Neutrophil (primary cell): ENCODE data around the gene OBSL1.

Source experiments
- H3K27ac ChIP-seq: fragments of 200-600 bp; sonication (generic); 2 replicates; pipeline ENCODE4 v1.5.1; 2016; ENCODE audit warnings: mild to moderate bottlenecking, moderate library complexity
- H3K27me3 ChIP-seq: fragments of 200-600 bp; sonication (generic); 2 replicates; pipeline ENCODE4 v1.6.0; 2016; ENCODE audit warnings: mild to moderate bottlenecking
- H3K36me3 ChIP-seq: fragments of 200-600 bp; sonication (generic); 2 replicates; pipeline ENCODE4 v1.5.1; 2017
- H3K4me1 ChIP-seq, 2 experiments: fragments of 200-600 bp in 1 of 2; sonication (generic) in 1 of 2; 1 replicate in 1 of 2; 2 replicates in 1 of 2; pipeline versions ENCODE4 v1.5.1 to v1.6.1; 2013 to 2016; ENCODE audit warnings: low read depth in 1 of 2, low read length in 1 of 2, mild to moderate bottlenecking in 1 of 2, moderate library complexity in 1 of 2; ENCODE audit not compliant: control insufficient read depth in 1 of 2, insufficient read depth in 1 of 2
- H3K4me3 ChIP-seq, 2 experiments: fragments of 200-600 bp in 1 of 2; sonication (generic) in 1 of 2; 1 replicate in 1 of 2; 2 replicates in 1 of 2; pipeline ENCODE4 v1.5.1; 2013 to 2016; ENCODE audit warnings: low read depth in 1 of 2, low read length in 1 of 2, mild to moderate bottlenecking in 1 of 2, moderate library complexity in 1 of 2
- H3K9me3 ChIP-seq: fragments of 200-600 bp; sonication (generic); 2 replicates; pipeline ENCODE4 v1.5.1; 2016
- CTCF ChIP-seq: fragments of 200-600 bp; sonication (generic); IDR thresholded peaks from 2 replicates; pipeline ENCODE4 v1.5.1; 2016; ENCODE audit warnings: antibody characterized with exemption

OBSL1 gene

GRCh38 chr2:219513787-219514186, 57.6 kb downstream of the OBSL1 start:
- no peak for TF ChIP-seq CTCF
- H3K4me1 ChIP-seq: no peaks in the 10 kb centered on the region
- peaks cover 100% of the 10 kb centered on the region for H3K27me3 ChIP-seq
- H3K27ac ChIP-seq: no peak overlapping the region
- no peak overlapping the region for H3K4me3 ChIP-seq
- no peaks in the 10 kb centered on the region for H3K36me3 ChIP-seq
- H3K9me3 ChIP-seq: no peaks in the 10 kb centered on the region

- Histone ChIP-seq H3K27ac (no peak overlapping the region), H3K27me3 (peaks cover 96% of the 10 kb centered on the region), H3K36me3 (no peaks in the 10 kb centered on the region), H3K9me3 (no peaks in the 10 kb centered on the region), H3K4me3 (no peak overlapping the region), H3K4me1 (no peaks in the 10 kb centered on the region)
- TF ChIP-seq CTCF: no peak
Measured at GRCh38 chr2:219512524-219513216, 58.7 kb downstream of the OBSL1 start.

GRCh38 chr2:219511547-219512325, 59.6 kb downstream of the OBSL1 start:
- Histone ChIP-seq H3K4me3 (no peak overlapping the region), H3K36me3 (peaks cover 9% of the 10 kb centered on the region), H3K27ac (no peak overlapping the region), H3K9me3 (no peaks in the 10 kb centered on the region), H3K4me1 (no peaks in the 10 kb centered on the region), H3K27me3 (peaks cover 87% of the 10 kb centered on the region)
- TF ChIP-seq CTCF: no peak

GRCh38 chr2:219510512-219511135, 60.7 kb downstream of the OBSL1 start:
- no peak for TF ChIP-seq CTCF
- Histone ChIP-seq H3K27ac (no peak overlapping the region), H3K27me3 (peaks cover 76% of the 10 kb centered on the region), H3K4me3 (no peak overlapping the region), H3K4me1 (no peaks in the 10 kb centered on the region), H3K36me3 (peaks cover 20% of the 10 kb centered on the region), H3K9me3 (no peaks in the 10 kb centered on the region)

GRCh38 chr2:219509780-219510511, 61.4 kb downstream of the OBSL1 start:
- TF ChIP-seq CTCF: no peak
- Histone ChIP-seq H3K36me3 (peaks cover 27% of the 10 kb centered on the region), H3K4me1 (no peaks in the 10 kb centered on the region), H3K9me3 (no peaks in the 10 kb centered on the region), H3K27me3 (peaks cover 69% of the 10 kb centered on the region), H3K4me3 (no peak overlapping the region), H3K27ac (no peak overlapping the region)
